ENCODE measurements around the gene SFXN3. TPM values are rescaled to one million over a fixed set of nuclear protein-coding genes. Genes with fewer than 3 reads are reported as not detected.

The SFXN3 gene
- total RNA-seq, 1 donor from 2014 or later = 13.4 TPM

- peaks cover 51% of the 10 kb centered on the region for H3K27me3 ChIP-seq (ENCODE audit: low read depth)
- H3K9me3 ChIP-seq (replicated peaks) = no peaks in the 10 kb centered on the region
These were observed 11.7 kb upstream of the SFXN3 start for GRCh38 chr10:101019440-101019703.

GRCh38 chr10:101020427-101021075 lies 10.5 kb upstream of the SFXN3 start:
- peaks cover 45% of the 10 kb centered on the region for H3K27me3 ChIP-seq (ENCODE audit: low read depth)
- H3K36me3 ChIP-seq = no peaks in the 10 kb centered on the region
- no peaks in the 10 kb centered on the region for H3K9me3 ChIP-seq (replicated peaks)
- DNase-seq = no peak
- no peak overlapping the region for H3K27ac ChIP-seq (replicated peaks)
- no peak overlapping the region for H3K4me3 ChIP-seq
- H3K4me1 ChIP-seq = peaks cover 11% of the 10 kb centered on the region
- intact Hi-C loops (cut with micrococcal nuclease) = no loop called here
- no peak for TF ChIP-seq CTCF (IDR thresholded peaks at IDR 0.05; ENCODE audit: borderline replicate concordance)

More at GRCh38 chr10:101019440-101019703, 11.7 kb upstream of the SFXN3 start:
- H3K4me3 ChIP-seq = no peak overlapping the region
- DNase-seq = no peak
- H3K4me1 ChIP-seq = peaks cover 11% of the 10 kb centered on the region
- no peak for TF ChIP-seq CTCF (IDR thresholded peaks at IDR 0.05; ENCODE audit: borderline replicate concordance)
- H3K27ac ChIP-seq (replicated peaks) = no peak overlapping the region
- H3K36me3 ChIP-seq = no peaks in the 10 kb centered on the region
- intact Hi-C loops (cut with micrococcal nuclease) = no loop called here

- no peaks in the 10 kb centered on the region for H3K36me3 ChIP-seq
- no peak for DNase-seq
These were observed 9.8 kb upstream of the SFXN3 start for GRCh38 chr10:101021239-101021638.

GRCh38 chr10:101021692-101022251 lies 9.3 kb upstream of the SFXN3 start:
- no peak for DNase-seq
- Histone ChIP-seq H3K27me3 (ENCODE audit: low read depth) (peaks cover 33% of the 10 kb centered on the region), H3K4me3 (no peak overlapping the region), H3K27ac (replicated peaks) (no peak overlapping the region), H3K4me1 (peaks cover 11% of the 10 kb centered on the region), H3K9me3 (replicated peaks) (no peaks in the 10 kb centered on the region), H3K36me3 (no peaks in the 10 kb centered on the region)
- intact Hi-C loops (cut with micrococcal nuclease) = no loop called here
- no peak for TF ChIP-seq CTCF (IDR thresholded peaks at IDR 0.05; ENCODE audit: borderline replicate concordance)

More at GRCh38 chr10:101021239-101021638, 9.8 kb upstream of the SFXN3 start:
- no peaks in the 10 kb centered on the region for H3K9me3 ChIP-seq (replicated peaks)
- H3K4me1 ChIP-seq = peaks cover 11% of the 10 kb centered on the region
- TF ChIP-seq CTCF (IDR thresholded peaks at IDR 0.05; ENCODE audit: borderline replicate concordance) = no peak
- H3K27me3 ChIP-seq (ENCODE audit: low read depth) = peaks cover 38% of the 10 kb centered on the region
- no peak overlapping the region for H3K4me3 ChIP-seq
- no peak overlapping the region for H3K27ac ChIP-seq (replicated peaks)
- intact Hi-C loops (cut with micrococcal nuclease) = no loop called here

GRCh38 chr10:101022967-101023705 lies 7.9 kb upstream of the SFXN3 start:
- Histone ChIP-seq H3K27ac (replicated peaks) (no peak overlapping the region), H3K4me1 (peaks cover 11% of the 10 kb centered on the region), H3K9me3 (replicated peaks) (no peaks in the 10 kb centered on the region), H3K4me3 (no peak overlapping the region), H3K27me3 (ENCODE audit: low read depth) (peaks cover 22% of the 10 kb centered on the region), H3K36me3 (no peaks in the 10 kb centered on the region)
- no peak for DNase-seq
- TF ChIP-seq CTCF (IDR thresholded peaks at IDR 0.05; ENCODE audit: borderline replicate concordance) = no peak
- intact Hi-C loops (cut with micrococcal nuclease) = no loop called here
